Measurements from ENCODE around the gene MYO18A. TPM values are rescaled to one million over a fixed set of nuclear protein-coding genes. Genes with fewer than 3 reads are reported as not detected.

The MYO18A gene
- total RNA-seq, 1 donor from 2014 or later, result 98.8 TPM

GRCh38 chr17:29148790-29149430 lies 31.3 kb downstream of the MYO18A start:
- intact Hi-C loops (cut with micrococcal nuclease), result loop anchor here (1.0 to 5.0 kb wide), 8 partner anchors 10 to 1328 kb away; partner anchors contain the start of genes GOSR1, MYO18A, NEK8 and TAOK1

DNA sequence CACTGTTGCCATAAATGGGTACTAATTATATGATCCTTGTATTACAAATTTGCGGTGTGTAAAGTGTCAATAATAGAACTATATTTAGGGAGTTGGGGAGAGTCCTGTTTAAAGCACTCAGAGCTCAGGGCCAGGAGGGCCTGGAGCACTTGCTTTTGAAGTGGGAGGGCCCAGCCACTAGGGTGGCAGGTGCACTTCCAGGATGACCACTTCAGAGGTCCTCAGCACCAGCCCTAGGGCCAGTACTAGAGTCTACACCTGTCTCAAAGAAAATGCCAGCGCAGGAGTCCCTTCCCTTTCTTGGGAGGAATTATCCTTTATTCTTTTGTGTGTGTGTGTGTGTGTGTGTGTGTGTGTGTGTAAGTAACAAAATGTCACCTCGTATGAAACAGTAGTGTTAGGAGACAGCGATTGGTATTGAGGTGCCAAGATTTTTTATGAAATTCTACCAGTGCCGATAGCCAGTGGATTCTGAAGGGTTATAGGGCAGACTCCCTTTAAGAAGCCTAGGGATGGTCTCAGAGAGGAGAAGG lies 31.9 kb downstream of the MYO18A start:
- intact Hi-C loops (cut with micrococcal nuclease), result loop anchor here (1.0 to 5.0 kb wide), 6 partner anchors 9 to 1329 kb away; partner anchors contain the start of genes GOSR1, NEK8 and TAOK1

GRCh38 chr17:29147682-29148081 lies 32.5 kb downstream of the MYO18A start:
- intact Hi-C loops (cut with micrococcal nuclease), result loop anchor here (1.0 to 5.0 kb wide), 6 partner anchors 8 to 1330 kb away; partner anchors contain the start of genes GOSR1, NEK8 and TAOK1

- intact Hi-C loops (cut with micrococcal nuclease), result loop anchor here (5.0 kb wide), 3 partner anchors 245 to 1330 kb away; partner anchors contain the start of genes GOSR1 and TAOK1
Measured at GRCh38 chr17:29147228-29147627, 33.0 kb downstream of the MYO18A start.

GRCh38 chr17:29146369-29146972 lies 33.7 kb downstream of the MYO18A start:
- intact Hi-C loops (cut with micrococcal nuclease), result loop anchor here (5.0 kb wide), 3 partner anchors 246 to 1331 kb away; partner anchors contain the start of genes GOSR1 and TAOK1

GRCh38 chr17:29145289-29146073 lies 34.7 kb downstream of the MYO18A start:
- intact Hi-C loops (cut with micrococcal nuclease), result loop anchor here (1.0 to 5.0 kb wide), 7 partner anchors 21 to 1332 kb away; partner anchors contain the start of genes GOSR1, MYO18A and TAOK1

DNA sequence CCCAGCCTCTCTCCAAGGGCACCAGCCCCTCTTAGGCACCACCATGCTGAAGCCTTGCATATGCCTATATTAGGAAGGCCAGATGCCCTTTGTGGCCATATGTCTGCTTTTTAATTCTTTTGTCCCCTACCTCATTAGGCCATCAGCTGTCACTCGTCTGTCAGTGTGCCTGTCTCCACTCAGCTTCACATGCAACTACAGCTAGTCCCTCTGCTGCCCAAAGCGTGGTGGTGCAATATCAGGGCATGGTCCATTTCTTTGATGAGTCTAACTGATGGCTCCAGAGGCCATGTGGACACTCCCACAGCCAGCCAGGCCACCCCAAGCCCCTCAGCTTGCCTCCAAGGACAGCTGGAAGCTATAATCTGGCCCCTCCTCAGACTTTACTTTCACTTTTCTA lies 36.3 kb downstream of the MYO18A start:
- intact Hi-C loops (cut with micrococcal nuclease), result loop anchor here (5.0 kb wide), 2 partner anchors 423 to 563 kb away; partner anchors contain the start of genes ABHD15 and TP53I13

- intact Hi-C loops (cut with micrococcal nuclease), result loop anchor here (5.0 kb wide), 2 partner anchors 426 to 566 kb away; partner anchors contain the start of genes ABHD15 and TP53I13
Measured at GRCh38 chr17:29141514-29141876, 38.7 kb downstream of the MYO18A start.

- intact Hi-C loops (cut with micrococcal nuclease), result loop anchor here (5.0 kb wide), 2 partner anchors 426 to 566 kb away; partner anchors contain the start of genes ABHD15 and TP53I13
Measured at GRCh38 chr17:29140631-29141513, 39.3 kb downstream of the MYO18A start.

- intact Hi-C loops (cut with micrococcal nuclease), result loop anchor here (5.0 kb wide), 2 partner anchors 427 to 567 kb away; partner anchors contain the start of genes ABHD15 and TP53I13
Measured at GRCh38 chr17:29140051-29140621, 40.1 kb downstream of the MYO18A start.

DNA sequence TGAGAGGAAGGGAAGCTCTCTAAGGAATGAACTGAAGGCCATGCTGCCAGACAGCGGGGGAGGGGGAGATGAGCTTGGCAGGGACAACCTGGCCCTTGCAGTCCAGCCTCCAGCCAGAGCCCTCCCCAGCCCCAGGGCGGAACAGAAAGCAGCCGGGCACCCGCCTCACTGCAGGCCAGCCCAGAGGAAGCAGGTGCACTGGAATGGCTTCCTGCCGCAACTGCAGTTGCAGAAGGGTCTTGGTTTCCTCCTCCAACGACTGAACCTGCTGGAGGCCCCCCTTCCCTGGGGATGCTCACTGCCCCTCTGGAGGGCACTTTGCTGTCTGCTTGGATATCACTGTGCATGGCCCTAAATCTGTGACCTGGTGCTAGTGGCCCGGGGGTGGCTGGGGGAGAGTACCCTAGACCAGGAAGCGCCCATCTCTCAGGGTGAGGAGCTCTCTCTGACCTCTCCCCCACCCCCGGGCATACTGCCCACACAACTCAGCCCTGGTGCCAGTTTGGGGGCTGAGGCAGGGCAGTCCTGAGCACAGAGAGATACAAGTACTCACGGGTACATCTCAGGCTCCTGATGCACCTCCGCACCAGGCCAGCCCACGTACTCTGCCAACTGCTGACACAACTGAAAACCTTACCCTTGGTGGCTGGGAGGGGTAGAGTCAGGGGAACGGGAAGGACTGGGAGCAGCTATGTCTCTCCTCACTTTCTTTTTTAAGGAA lies 41.1 kb downstream of the MYO18A start:
- intact Hi-C loops (cut with micrococcal nuclease), result loop anchor here (1.0 kb wide), 4 partner anchors 9 to 213 kb away; no protein-coding TSS in a partner anchor

GRCh38 chr17:29138184-29138955 lies 41.8 kb downstream of the MYO18A start:
- intact Hi-C loops (cut with micrococcal nuclease), result loop anchor here (1.0 kb wide), 2 partner anchors 186 to 212 kb away; no protein-coding TSS in a partner anchor

GRCh38 chr17:29136998-29137730 lies 43.0 kb downstream of the MYO18A start:
- intact Hi-C loops (cut with micrococcal nuclease), result no loop called here

DNA sequence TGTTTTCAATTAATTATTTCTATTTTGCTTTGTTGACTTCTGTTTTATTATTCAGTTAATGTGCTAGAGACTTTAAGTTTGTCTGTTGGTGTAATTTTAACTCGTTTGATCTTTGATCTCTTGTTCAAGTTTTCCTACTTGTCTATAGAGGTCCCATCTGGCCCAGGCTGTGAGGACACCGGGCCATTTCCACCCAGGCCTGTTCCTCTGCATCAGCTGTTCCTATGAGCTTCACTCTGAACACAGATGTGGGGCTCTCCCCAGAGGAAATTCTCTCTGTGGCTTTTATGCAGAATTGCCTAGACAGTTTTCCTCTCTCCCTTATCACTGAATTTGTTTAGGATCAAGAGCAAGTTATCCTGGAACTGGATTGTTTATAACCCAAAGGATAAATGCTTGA lies 44.7 kb downstream of the MYO18A start:
- intact Hi-C loops (cut with micrococcal nuclease), result no loop called here

DNA sequence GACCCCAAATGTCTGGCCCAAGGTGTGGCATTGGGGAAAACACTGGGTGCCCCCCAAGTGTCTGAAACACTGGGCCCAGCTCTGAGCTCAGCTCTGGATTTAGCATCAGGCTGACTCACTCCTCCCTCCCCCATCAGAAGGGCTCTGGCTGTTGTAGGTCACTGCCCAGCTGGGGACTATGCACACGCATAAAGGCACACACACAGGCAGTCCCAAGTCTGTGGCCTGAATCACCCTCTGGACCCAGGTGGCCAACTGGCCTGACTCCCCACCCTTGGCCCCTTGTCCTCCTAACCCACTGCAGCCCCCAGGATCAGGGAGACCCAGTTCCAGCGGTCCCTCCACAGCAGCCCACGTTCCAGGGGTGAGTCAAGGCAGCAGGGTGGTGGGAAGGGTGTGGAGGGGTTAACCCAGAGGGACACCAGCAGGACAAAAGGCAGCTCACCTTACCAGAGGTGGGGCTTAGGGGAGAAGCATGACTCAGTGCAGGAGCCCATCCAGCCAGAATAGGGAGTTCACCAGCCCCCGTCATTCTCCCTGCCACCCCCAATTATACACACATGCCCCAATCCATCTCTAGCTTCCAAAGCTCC lies 47.0 kb downstream of the MYO18A start:
- intact Hi-C loops (cut with micrococcal nuclease), result no loop called here

DNA sequence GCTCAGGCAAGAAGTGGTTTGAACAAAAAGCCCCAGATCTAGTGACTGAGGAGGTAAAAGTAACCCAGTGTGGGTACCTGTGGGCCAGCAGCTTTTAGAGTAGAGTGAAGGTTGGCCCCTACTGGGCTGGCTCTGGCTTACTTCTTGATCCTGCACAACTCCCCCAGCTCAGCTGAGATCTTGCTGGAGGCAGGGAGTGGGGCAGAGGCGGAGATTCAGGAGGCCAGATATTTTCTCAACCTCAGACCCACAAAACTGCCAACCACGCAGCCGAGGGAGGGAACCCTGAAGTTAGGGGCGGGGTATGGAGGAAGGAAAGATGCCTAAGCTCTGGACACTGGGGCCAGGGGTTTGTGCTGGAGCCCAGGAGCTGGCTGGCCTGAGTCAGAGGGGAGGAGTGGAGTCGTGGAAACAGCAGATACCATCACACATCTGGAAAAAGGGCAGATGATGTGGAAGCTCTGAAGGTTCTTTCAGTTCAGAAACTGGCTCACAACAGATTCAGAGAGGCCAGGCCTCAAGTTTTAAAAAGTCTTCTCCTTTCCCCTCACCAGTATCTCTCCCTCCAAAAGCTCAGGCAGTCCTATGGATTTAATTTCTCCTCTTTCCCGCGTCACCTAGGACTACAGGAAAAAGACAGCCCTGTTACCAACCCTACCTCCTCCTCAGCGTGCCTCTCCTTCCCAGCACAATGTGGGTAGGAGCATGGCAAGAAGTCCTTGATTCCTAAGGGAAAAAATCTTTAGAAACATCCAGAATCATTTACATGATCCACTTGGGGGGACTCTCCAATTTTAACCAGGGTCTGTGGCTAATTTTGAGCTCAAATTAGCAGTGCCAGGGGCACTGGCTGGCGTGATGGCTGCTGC lies 48.1 kb downstream of the MYO18A start:
- intact Hi-C loops (cut with micrococcal nuclease), result no loop called here
